Stomach (tissue), 9 donors: ENCODE measurements around the gene LIN9. TPM values are rescaled to one million over a fixed set of nuclear protein-coding genes. Genes with fewer than 3 reads are reported as not detected.

Source experiments
- DNase-seq, 2 donors: peaks; one replicate each; pipeline versions ENCODE4 v3.0.0 to v3.0.0-alpha.2; 2013 to 2019
- H3K27ac ChIP-seq, 5 donors: fragments of 200-600 bp in 4 of 5; sonication (generic) in 4 of 5; one replicate each; pipeline ENCODE4 v1.5.1; 2013 to 2019; ENCODE audit warnings: mild to moderate bottlenecking in 1 of 5, moderate library complexity in 1 of 5
- H3K27me3 ChIP-seq, 3 donors: fragments of 200-600 bp; sonication (generic); one replicate each; pipeline ENCODE4 v1.5.1; 2017 to 2019; ENCODE audit warnings: mixed run types in 1 of 3
- H3K36me3 ChIP-seq, 4 donors: fragments of 200-600 bp; sonication (generic); 1 replicate in 3 of 4; 2 replicates in 1 of 4; pipeline ENCODE4 v1.5.1; 2016 to 2019
- H3K4me1 ChIP-seq, 4 donors: fragments of 200-600 bp; sonication (generic); one replicate each; pipeline ENCODE4 v1.5.1; 2016 to 2019
- H3K4me3 ChIP-seq, 4 donors: fragments of 200-600 bp; sonication (generic) in 3 of 4; one replicate each; pipeline ENCODE4 v1.5.1; 2016 to 2019; ENCODE audit warnings: mild to moderate bottlenecking in 1 of 4
- H3K9me3 ChIP-seq, 4 donors: fragments of 200-600 bp; sonication (generic); one replicate each; pipeline ENCODE4 v1.5.1; 2016 to 2019
- EP300 ChIP-seq: sonication (generic); formaldehyde crosslinking; IDR thresholded peaks from one replicate; pipeline ENCODE4 v1.6.1; 2017; ENCODE audit warnings: antibody characterized with exemption
- POLR2A ChIP-seq, 4 donors: fragments of 450-650 bp; IDR thresholded peaks; one replicate each; pipeline ENCODE4 v1.6.1; 2016; ENCODE audit warnings: antibody characterized with exemption in 4 of 4, control low read depth in 2 of 4, mild to moderate bottlenecking in 1 of 4, moderate library complexity in 1 of 4
- POLR2AphosphoS5 ChIP-seq, 3 donors: sonication (generic); formaldehyde crosslinking; IDR thresholded peaks; one replicate each; pipeline ENCODE4 v1.6.1; 2016; ENCODE audit warnings: antibody characterized with exemption in 3 of 3
- WGBS, 5 donors: extraction: QIAGEN DNeasy Blood & Tissue Kit in 3 of 5; methylation state at CpG; one replicate each; pipeline versions ENCODE4 v1.1.5 to v1.1.7; 2013 to 2018; 5-methylcytosine and 5-hydroxymethylcytosine counted together
- intact Hi-C: fragments of 100-400 bp; cut with DNase I; formaldehyde crosslinking; loops from one replicate; pipeline ENCODE4 v1.15.1; 2023; ENCODE audit warnings: low total_unique reads
- polyA plus RNA-seq, 3 donors: library from polyadenylated mRNA; stranded (reverse); fragments of 200-250 nt; gene quantifications; one replicate each; pipeline ENCODE4 v1.2.3, GENCODE V29; 2013
- total RNA-seq, 5 donors: library from RNA; depleted of rRNA; stranded (reverse); fragments of >200 nt; gene quantifications; one replicate each; pipeline versions ENCODE4 v1.1.0 to v1.2.3, GENCODE V29; 2014 to 2016
- TF ChIP-seq, protein P1 (sequence below), 7 experiments: fragments of 450-650 bp in 4 of 7; fragments of 200-600 bp in 3 of 7; sonication (generic) in 3 of 7; IDR thresholded peaks; one replicate each; pipeline ENCODE4 v1.5.1; 2016 to 2019; ENCODE audit warnings: antibody characterized with exemption in 7 of 7, control low read depth in 2 of 7, mild to moderate bottlenecking in 1 of 7
- donor health status: healthy with polysubstance abuse.
- donor health status: Bipolar disorder and iron deficiency.
- donor health status: healthy.

Gene LIN9
- total and polyA plus RNA-seq, 8 donors = 1.3 to 45.5 (median 2.9) TPM; not detected in 1

DNA sequence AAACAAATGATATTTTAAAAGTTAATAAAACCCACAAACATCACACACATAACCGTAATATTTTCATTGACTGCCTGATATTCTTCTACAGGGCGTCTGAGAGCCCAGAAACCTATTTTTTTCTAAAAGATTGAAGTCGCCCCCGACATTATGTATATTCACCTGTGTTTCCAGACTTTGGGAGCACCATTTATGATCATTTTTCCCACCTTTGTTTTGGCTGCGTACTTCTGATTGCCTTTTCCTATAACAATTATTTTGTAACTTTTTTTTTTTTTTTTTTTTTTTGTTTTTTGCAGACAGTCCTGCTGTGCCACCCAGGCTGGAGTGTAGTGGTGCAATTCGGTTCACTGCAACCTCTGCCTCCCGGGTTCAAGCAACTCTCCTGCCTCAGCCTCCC is 121.6 kb downstream of the LIN9 start:
- Histone ChIP-seq H3K4me3 (peak overlapping the region; percentile 88 to 97 (median 94)), H3K9me3 (no peaks in the 10 kb centered on the region), H3K27me3 (no peaks in the 10 kb centered on the region), H3K4me1 (peaks cover 8 to 45% (median 42%) of the 10 kb centered on the region in 4 donors), H3K36me3 (peaks cover 0 to 6% (median 0%) of the 10 kb centered on the region in 4 donors), H3K27ac (peak overlapping the region in 4 of 5 donors; percentile 94 to 99 (median 96))
- intact Hi-C loops = no loop called here
- DNase-seq = no peak
- 84 to 89% (median 87%) methylated on average over 7 of the region's 7 CpGs for WGBS, 5 donors
- no peak for TF ChIP-seq POLR2A (IDR thresholded peaks at IDR 0.05)
- TF ChIP-seq EP300 = no peak
- TF ChIP-seq, protein P1, sequence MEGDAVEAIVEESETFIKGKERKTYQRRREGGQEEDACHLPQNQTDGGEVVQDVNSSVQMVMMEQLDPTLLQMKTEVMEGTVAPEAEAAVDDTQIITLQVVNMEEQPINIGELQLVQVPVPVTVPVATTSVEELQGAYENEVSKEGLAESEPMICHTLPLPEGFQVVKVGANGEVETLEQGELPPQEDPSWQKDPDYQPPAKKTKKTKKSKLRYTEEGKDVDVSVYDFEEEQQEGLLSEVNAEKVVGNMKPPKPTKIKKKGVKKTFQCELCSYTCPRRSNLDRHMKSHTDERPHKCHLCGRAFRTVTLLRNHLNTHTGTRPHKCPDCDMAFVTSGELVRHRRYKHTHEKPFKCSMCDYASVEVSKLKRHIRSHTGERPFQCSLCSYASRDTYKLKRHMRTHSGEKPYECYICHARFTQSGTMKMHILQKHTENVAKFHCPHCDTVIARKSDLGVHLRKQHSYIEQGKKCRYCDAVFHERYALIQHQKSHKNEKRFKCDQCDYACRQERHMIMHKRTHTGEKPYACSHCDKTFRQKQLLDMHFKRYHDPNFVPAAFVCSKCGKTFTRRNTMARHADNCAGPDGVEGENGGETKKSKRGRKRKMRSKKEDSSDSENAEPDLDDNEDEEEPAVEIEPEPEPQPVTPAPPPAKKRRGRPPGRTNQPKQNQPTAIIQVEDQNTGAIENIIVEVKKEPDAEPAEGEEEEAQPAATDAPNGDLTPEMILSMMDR (IDR thresholded peaks at IDR 0.05) = no peak
- TF ChIP-seq POLR2AphosphoS5 (IDR thresholded peaks at IDR 0.05) = no peak

DNA sequence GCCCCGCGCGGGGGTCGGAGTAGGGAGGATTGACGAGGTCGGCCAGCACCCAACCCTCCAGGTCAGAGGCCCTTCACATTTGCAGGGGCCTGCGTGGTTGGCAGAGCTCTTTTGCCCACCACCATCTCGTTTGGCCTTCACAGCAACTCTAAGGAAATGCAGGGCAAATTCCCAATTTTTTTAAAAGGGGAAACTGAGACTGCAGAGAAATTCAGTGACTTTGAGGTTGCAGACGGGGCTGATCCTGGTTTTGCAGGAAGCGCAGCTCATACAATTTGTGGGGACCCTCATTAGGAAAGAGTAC is 122.0 kb downstream of the LIN9 start:
- WGBS, 5 donors = 5 to 10% (median 9%) methylated on average over 6 to 10 of the region's 10 CpGs
- peaks cover 12 to 49% (median 46%) of the 10 kb centered on the region in 4 donors for H3K4me1 ChIP-seq
- intact Hi-C loops = no loop called here
- peaks cover 0 to 6% (median 0%) of the 10 kb centered on the region in 4 donors for H3K36me3 ChIP-seq
- no peak for DNase-seq
- no peaks in the 10 kb centered on the region for H3K9me3 ChIP-seq
- H3K27ac ChIP-seq = peak overlapping the region; percentile 94 to 99 (median 96)
- H3K27me3 ChIP-seq = no peaks in the 10 kb centered on the region
- TF ChIP-seq POLR2A (IDR thresholded peaks at IDR 0.05) = no peak
- TF ChIP-seq POLR2AphosphoS5 (IDR thresholded peaks at IDR 0.05) = no peak
- TF ChIP-seq, protein P1 (IDR thresholded peaks at IDR 0.05) = no peak
- no peak for TF ChIP-seq EP300
- H3K4me3 ChIP-seq = peak overlapping the region; percentile 88 to 97 (median 94)

DNA sequence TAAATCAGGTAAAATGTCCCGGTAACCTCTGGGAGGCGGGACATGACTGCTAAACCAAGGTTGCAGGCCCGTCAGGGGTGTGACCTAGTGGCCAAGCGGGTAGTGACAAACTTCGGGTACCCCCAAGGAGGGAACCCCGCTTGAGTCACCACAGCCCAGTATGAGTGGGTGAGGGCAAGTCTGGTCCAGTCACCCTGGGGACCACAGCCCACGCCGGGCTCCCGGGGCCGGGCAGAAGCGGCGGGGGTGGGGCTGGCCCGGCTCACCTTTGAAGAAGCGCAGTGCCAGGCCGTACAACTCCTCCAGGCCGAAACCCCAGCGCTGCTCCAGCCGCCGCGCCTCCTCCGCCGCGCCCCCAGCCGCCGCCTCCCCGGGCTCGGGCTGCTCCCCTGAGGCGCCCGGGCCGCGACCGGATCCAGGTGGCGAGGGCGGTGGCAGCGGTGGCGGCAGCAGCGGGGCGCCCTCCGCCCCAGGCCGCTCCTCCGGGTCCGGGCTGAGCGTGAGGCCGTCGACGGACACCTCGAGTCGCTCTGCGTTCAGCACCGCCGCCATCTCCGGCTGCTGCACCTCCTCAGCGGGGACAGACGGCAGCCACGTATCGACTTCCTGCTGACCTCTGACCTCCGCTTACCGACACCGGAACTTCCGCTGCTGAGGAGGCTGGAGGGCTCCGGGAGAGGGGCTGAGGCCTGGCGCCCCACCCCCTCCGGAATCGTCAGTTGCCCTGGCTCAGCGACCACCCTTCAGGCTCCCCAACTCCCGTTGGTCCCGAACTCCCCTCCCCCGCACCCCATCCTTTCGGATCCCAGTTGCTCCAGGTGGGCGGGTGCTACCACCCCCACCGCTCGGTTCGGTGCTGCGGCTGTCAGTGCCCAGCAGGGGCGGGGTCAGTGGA is 122.6 kb downstream of the LIN9 start, which contains the start of gene ACBD3:
Gene ACBD3 (minus strand): TSS at position 618 of the 895 bp plus-strand sequence. CDS start 66 bp downstream, at position 552.
- Histone ChIP-seq H3K9me3 (no peaks in the 10 kb centered on the region), H3K27ac (peak within 1 kb of the TSS; percentile 94 to 99 (median 96)), H3K27me3 (no peaks in the 10 kb centered on the region), H3K36me3 (peaks cover 0 to 6% (median 0%) of the 10 kb centered on the region in 4 donors), H3K4me1 (peaks cover 17 to 54% (median 52%) of the 10 kb centered on the region in 4 donors), H3K4me3 (peak within 1 kb of the TSS; percentile 88 to 97 (median 94))
- DNase-seq = peak; percentile 87 to 98
- intact Hi-C loops = no loop called here
- no peak for TF ChIP-seq EP300
- peak; percentile 79 to 97 (median 97) for TF ChIP-seq POLR2AphosphoS5 (IDR thresholded peaks at IDR 0.05)
- TF ChIP-seq, protein P1 (IDR thresholded peaks at IDR 0.05) = peak in 1 of 7 experiments; percentile 14
- peak in 1 of 4 donors; percentile 86 for TF ChIP-seq POLR2A (IDR thresholded peaks at IDR 0.05)
- WGBS, 5 donors = 0 to 1% (median 1%) methylated on average over 16 to 75 of the region's 75 CpGs

DNA sequence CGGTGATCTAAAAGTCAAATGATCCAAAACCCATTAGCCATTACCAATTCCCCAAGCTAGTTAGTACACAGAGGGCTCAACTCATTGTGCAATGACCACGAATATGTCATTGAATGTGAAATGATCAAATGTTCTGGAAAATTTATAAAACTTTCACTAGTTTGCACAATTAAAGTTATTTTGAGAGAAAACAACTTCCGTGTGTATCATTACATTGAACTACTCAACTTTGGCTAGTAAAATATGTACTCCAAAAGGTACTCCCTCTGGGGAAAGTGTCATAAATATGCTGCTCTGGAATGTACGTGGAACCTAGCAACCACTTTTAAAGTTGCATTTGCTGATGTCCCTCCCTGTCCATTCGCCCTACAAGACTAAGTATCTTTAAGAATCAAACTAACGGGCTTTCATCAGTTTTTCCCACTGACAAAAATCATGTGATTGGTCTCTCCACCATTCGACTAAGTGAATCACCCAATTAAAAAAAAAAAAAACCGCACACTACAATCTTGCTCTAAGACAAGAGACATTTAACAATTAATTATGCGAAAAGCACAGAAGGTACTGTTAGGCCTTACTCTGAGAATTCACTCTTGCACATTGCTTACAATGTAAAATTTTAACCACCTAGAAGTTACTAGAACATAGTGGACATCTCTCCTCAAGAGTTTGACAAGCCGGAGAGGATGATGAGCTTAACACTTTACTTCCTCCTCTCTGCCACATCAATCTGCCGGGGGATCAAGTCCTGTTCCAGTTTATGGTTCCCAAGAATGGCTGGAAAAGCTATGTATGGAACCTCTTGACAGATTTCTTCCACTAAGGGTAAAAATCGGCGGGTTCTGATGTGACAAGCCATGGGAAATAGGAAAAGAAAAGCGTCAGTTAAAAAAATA is 123.6 kb downstream of the LIN9 start:
- DNase-seq = peak in 1 of 2 donors; percentile 26
- Histone ChIP-seq H3K27ac (peak overlapping the region; percentile 58 to 99 (median 94)), H3K9me3 (no peaks in the 10 kb centered on the region), H3K4me3 (peak overlapping the region; percentile 88 to 97 (median 94)), H3K36me3 (peaks cover 0 to 9% (median 2%) of the 10 kb centered on the region in 4 donors), H3K4me1 (peaks cover 17 to 63% (median 62%) of the 10 kb centered on the region in 4 donors), H3K27me3 (no peaks in the 10 kb centered on the region)
- TF ChIP-seq POLR2AphosphoS5 (IDR thresholded peaks at IDR 0.05) (no peak), POLR2A (IDR thresholded peaks at IDR 0.05) (no peak), EP300 (no peak)
- TF ChIP-seq, protein P1 (IDR thresholded peaks at IDR 0.05) = no peak
- 12 to 20% (median 13%) methylated on average over 14 of the region's 14 CpGs for WGBS, 5 donors
- intact Hi-C loops = no loop called here
